Nephron progenitor cell (in vitro differentiated cells): ENCODE measurements around the gene SORCS2.

Source experiments
- DNase-seq: peaks from one replicate; pipeline ENCODE4 v3.0.0; 2021
- H3K27ac Mint-ChIP-seq: 2 replicates; pipeline ENCODE4 v1.8.0; 2021; ENCODE audit warnings: mild to moderate bottlenecking, moderate library complexity, mixed read lengths
- H3K27me3 Mint-ChIP-seq: 2 replicates; pipeline ENCODE4 v1.8.0; 2021; ENCODE audit warnings: mild to moderate bottlenecking, low read depth, mixed read lengths; ENCODE audit not compliant: poor library complexity
- H3K36me3 Mint-ChIP-seq: 2 replicates; pipeline ENCODE4 v1.8.0; 2021; ENCODE audit warnings: low read depth, mixed read lengths
- H3K4me1 Mint-ChIP-seq: 2 replicates; pipeline ENCODE4 v1.8.0; 2021; ENCODE audit warnings: mixed read lengths
- H3K4me3 Mint-ChIP-seq: 2 replicates; pipeline ENCODE4 v1.8.0; 2021; ENCODE audit warnings: mild to moderate bottlenecking, moderate library complexity, mixed read lengths
- H3K9me3 Mint-ChIP-seq: 2 replicates; pipeline ENCODE4 v1.8.0; 2021; ENCODE audit warnings: mild to moderate bottlenecking, moderate library complexity, mixed read lengths
- TF ChIP-seq, protein P1 (sequence below): fragments of 200-600 bp; sonication (generic); IDR thresholded peaks from 2 replicates; pipeline ENCODE4 v1.5.0; 2021; ENCODE audit warnings: antibody characterized with exemption

The SORCS2 gene

DNA sequence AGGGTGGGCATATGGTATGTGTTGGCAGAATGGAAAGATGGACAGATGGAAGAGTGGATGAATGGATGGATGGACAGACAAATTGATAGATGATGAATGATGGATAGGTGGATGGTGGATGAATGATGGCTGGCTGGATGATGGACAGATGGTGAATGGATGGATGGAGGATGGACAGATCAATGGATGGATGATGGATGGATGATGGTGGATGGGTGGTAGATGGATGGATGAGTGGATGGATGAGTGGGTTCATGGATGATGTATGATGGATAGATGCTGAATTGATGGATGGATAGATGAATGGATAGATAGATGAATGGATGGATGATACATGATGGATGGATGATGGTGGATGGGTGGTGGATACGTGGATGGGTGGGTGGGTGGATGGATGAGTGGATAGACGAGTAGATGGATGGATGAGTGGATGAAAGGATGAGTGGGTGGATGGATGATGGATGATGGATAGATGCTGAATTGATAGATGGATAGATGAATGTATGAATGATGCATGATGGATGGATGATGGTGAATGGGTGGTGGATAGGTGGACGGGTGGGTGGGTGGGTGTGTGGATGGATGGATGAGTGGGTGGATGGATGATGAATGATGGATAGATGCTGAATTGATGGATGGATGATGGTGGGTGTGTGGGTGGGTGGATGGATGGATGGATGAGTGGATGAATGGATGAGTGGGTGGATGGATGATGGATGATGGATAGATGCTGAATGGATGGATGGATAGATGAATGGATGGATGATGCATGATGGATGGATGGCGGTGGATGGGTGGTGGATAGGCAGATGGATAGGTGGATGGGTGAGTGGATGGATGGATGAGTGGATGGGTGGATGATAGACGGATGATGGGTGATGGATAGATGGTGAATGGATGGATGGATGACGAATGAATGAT is 497.7 kb downstream of the SORCS2 start:
- Mint-ChIP-seq H3K9me3 (no peaks in the 10 kb centered on the region), H3K4me1 (no peaks in the 10 kb centered on the region), H3K4me3 (no peak overlapping the region), H3K27ac (no peak overlapping the region), H3K36me3 (no peaks in the 10 kb centered on the region), H3K27me3 (peaks cover 10% of the 10 kb centered on the region)
- DNase-seq: no peak
- TF ChIP-seq, protein P1, sequence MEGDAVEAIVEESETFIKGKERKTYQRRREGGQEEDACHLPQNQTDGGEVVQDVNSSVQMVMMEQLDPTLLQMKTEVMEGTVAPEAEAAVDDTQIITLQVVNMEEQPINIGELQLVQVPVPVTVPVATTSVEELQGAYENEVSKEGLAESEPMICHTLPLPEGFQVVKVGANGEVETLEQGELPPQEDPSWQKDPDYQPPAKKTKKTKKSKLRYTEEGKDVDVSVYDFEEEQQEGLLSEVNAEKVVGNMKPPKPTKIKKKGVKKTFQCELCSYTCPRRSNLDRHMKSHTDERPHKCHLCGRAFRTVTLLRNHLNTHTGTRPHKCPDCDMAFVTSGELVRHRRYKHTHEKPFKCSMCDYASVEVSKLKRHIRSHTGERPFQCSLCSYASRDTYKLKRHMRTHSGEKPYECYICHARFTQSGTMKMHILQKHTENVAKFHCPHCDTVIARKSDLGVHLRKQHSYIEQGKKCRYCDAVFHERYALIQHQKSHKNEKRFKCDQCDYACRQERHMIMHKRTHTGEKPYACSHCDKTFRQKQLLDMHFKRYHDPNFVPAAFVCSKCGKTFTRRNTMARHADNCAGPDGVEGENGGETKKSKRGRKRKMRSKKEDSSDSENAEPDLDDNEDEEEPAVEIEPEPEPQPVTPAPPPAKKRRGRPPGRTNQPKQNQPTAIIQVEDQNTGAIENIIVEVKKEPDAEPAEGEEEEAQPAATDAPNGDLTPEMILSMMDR: no peak

GRCh38 chr4:7691061-7691460 is 498.7 kb downstream of the SORCS2 start:
- no peak for DNase-seq
- no peaks in the 10 kb centered on the region for H3K36me3 Mint-ChIP-seq
- no peaks in the 10 kb centered on the region for H3K9me3 Mint-ChIP-seq
- H3K4me1 Mint-ChIP-seq: no peaks in the 10 kb centered on the region
- no peak overlapping the region for H3K4me3 Mint-ChIP-seq
- peaks cover 10% of the 10 kb centered on the region for H3K27me3 Mint-ChIP-seq
- TF ChIP-seq, protein P1: no peak
- no peak overlapping the region for H3K27ac Mint-ChIP-seq

GRCh38 chr4:7691982-7692381 is 499.6 kb downstream of the SORCS2 start:
- TF ChIP-seq, protein P1: no peak
- Mint-ChIP-seq H3K9me3 (no peaks in the 10 kb centered on the region), H3K4me3 (no peak overlapping the region), H3K27ac (no peak overlapping the region), H3K36me3 (no peaks in the 10 kb centered on the region), H3K4me1 (no peaks in the 10 kb centered on the region), H3K27me3 (peaks cover 10% of the 10 kb centered on the region)
- DNase-seq: no peak

- Mint-ChIP-seq H3K27me3 (peaks cover 10% of the 10 kb centered on the region), H3K9me3 (no peaks in the 10 kb centered on the region), H3K27ac (no peak overlapping the region), H3K4me1 (peaks cover 5% of the 10 kb centered on the region), H3K4me3 (no peak overlapping the region), H3K36me3 (no peaks in the 10 kb centered on the region)
- no peak for DNase-seq
- TF ChIP-seq, protein P1: no peak
These were observed 500.3 kb downstream of the SORCS2 start for GRCh38 chr4:7692451-7693236.

DNA sequence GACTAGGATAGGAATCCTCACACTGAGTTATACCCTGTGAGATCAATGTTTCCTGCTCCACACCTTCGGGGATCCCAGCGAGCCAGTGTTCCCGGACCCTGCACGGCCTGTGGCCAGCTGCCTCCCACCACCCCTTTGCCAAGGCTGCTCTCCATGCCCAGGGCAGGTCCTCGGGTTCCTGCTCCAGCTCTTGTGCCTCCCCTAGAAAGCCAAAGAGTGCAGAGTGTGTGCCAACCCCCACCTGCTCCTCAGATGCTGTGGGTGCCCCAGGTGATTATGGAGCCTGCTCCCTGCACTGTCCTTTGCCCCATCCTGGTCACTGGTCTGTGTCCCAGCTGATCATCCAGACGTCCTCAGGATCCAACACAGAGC is 500.9 kb downstream of the SORCS2 start:
- no peak overlapping the region for H3K4me3 Mint-ChIP-seq
- peaks cover 7% of the 10 kb centered on the region for H3K27me3 Mint-ChIP-seq
- no peak overlapping the region for H3K27ac Mint-ChIP-seq
- DNase-seq: no peak
- peaks cover 10% of the 10 kb centered on the region for H3K4me1 Mint-ChIP-seq
- H3K9me3 Mint-ChIP-seq: no peaks in the 10 kb centered on the region
- TF ChIP-seq, protein P1: no peak
- no peaks in the 10 kb centered on the region for H3K36me3 Mint-ChIP-seq
